SK-N-SH treated with all-trans-retinoic acid at 6 μM for 48 hours (cell line): Measurements from ENCODE around the gene PEX26.

ENCODE experiments used
- CSRNP3 ChIP-seq: fragments of 250-450 bp; sonication (Bioruptor Pico); IDR thresholded peaks from 2 replicates; pipeline ENCODE4 v1.5.1; 2021; ENCODE audit warnings: mild to moderate bottlenecking, moderate library complexity
- ISL1 ChIP-seq: fragments of 250-450 bp; sonication (Bioruptor Pico); IDR thresholded peaks from 2 replicates; pipeline ENCODE4 v2.1.2; 2022; ENCODE audit warnings: mild to moderate bottlenecking, moderate library complexity
- PATZ1 ChIP-seq: fragments of 250-450 bp; sonication (Bioruptor Pico); IDR thresholded peaks from 2 replicates; pipeline ENCODE4 v1.8.0; 2020; ENCODE audit warnings: mild to moderate bottlenecking, moderate library complexity, borderline replicate concordance
- TCF4 ChIP-seq: fragments of 250-450 bp; sonication (Bioruptor Pico); IDR thresholded peaks from 2 replicates; pipeline ENCODE4 v1.8.0; 2021; ENCODE audit warnings: mild to moderate bottlenecking, moderate library complexity, borderline replicate concordance
- ZFP30 ChIP-seq: fragments of 450-650 bp; formaldehyde crosslinking; IDR thresholded peaks from 2 replicates; pipeline ENCODE4 v1.5.0; 2022; ENCODE audit warnings: mild to moderate bottlenecking, moderate library complexity

- TF ChIP-seq ZFP30 (CRISPR knock-in tag) (no peak), PATZ1 (CRISPR knock-in tag) (no peak), TCF4 (CRISPR knock-in tag) (no peak), ISL1 (CRISPR knock-in tag) (no peak), CSRNP3 (no peak)
Measured at GRCh38 chr22:18042685-18043084, 35.1 kb upstream of the PEX26 start.
